Skeletal muscle satellite cell (primary cell): ENCODE results near the gene ACYP2.
A peak's percentile ranks its signal among the peaks of the same experiment; 100 is the strongest.
"Not testable (repeated sequence)": the region's sequence is repeated elsewhere in the genome, so short reads cannot be mapped to it uniquely, and the experiment has no call there.

ENCODE experiments used
- H3K27me3 ChIP-seq: 2 replicates; pipeline ENCODE4 v1.7.0; 2013; ENCODE audit warnings: low read length; ENCODE audit not compliant: control insufficient read depth, insufficient read depth
- H3K36me3 ChIP-seq: 2 replicates; pipeline ENCODE4 v1.7.0; 2013; ENCODE audit warnings: mild to moderate bottlenecking, control low read depth, low read length; ENCODE audit not compliant: insufficient read depth
- H3K4me1 ChIP-seq: 2 replicates; pipeline ENCODE4 v1.7.0; 2013; ENCODE audit warnings: low read length; ENCODE audit not compliant: control insufficient read depth, insufficient read depth
- H3K4me2 ChIP-seq: 2 replicates; pipeline ENCODE4 v1.7.0; 2013; ENCODE audit warnings: mild to moderate bottlenecking, low read length
- H3K4me3 ChIP-seq: 2 replicates; pipeline ENCODE4 v1.7.0; 2013; ENCODE audit warnings: low read length
- H3K9ac ChIP-seq: 2 replicates; pipeline ENCODE4 v1.7.0; 2013; ENCODE audit warnings: mild to moderate bottlenecking, low read depth, low read length, moderate library complexity
- H3K9me3 ChIP-seq: replicated peaks from 2 replicates; pipeline ENCODE4 v1.7.0; 2013; ENCODE audit warnings: mild to moderate bottlenecking, control low read depth, low read length

ACYP2 gene

DNA sequence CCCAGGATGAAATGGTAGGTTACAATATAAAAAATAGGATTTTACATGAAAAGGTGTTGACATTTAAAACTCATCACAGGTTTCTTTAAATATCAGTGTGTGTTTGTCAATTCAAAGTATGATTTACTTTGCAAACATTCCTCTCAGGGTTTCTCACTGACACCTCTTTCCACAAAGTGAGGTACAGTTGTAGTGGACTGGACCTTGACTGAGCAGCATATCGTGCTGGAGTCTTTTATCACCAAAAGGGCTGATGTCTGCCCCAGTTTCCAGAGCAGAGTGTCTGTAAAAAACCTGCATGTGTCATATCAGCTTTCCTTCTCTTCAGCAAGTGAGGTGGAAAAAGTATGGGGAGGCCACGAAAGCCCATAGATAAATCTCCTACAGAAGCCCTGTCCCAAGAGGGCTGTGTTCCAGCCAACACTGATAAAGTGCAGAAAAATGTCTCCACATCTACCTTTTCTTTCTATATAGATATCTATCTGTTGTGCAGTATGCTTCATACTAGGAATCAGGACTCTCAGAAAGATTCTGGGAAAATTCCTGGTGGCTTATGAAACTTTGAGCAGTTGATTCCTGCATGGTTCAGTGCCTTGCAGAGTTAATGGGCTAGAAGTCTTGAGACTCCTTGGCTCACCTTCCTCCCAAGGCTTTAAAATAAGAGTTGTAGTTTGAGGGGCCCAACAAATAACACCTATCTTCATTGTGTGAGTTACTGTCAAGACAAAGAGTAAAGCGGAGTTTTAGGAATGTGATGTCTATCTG lies 6.9 kb downstream of the ACYP2 start:
- H3K4me2 ChIP-seq, result peak overlapping the region; percentile 76

GRCh38 chr2:54122939-54123338 lies 7.5 kb downstream of the ACYP2 start:
- Histone ChIP-seq H3K4me3 (peak overlapping the region; percentile 54), H3K4me1 (peaks cover 21% of the 10 kb centered on the region), H3K9me3 (peaks cover 4% of the 10 kb centered on the region), H3K4me2 (peak overlapping the region; percentile 76), H3K9ac (peak overlapping the region; percentile 49), H3K36me3 (no peaks in the 10 kb centered on the region), H3K27me3 (no peaks in the 10 kb centered on the region)

More for the DNA sequence above, 6.9 kb downstream of the ACYP2 start:
- Histone ChIP-seq H3K4me3 (peak overlapping the region; percentile 54), H3K27me3 (no peaks in the 10 kb centered on the region), H3K9me3 (peaks cover 4% of the 10 kb centered on the region), H3K9ac (peak overlapping the region; percentile 22), H3K4me1 (peaks cover 21% of the 10 kb centered on the region), H3K36me3 (no peaks in the 10 kb centered on the region)

DNA sequence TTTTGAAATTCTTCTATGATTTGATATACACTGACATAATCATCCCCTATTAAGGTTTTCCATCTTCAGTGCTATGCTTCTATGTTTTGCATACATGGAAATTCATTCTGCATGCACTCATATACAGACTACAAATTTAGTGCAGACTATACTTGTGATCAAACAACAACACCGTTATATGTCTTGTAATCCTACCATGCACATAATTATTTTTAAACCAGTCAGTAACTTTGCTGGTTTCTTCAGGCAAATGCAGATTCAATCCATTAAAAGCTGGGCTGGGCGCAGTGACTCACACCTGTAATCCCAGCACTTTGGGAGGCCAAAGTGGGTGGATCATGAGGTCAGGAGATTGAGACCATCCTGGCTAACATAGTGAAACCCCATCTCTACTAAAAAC lies 11.8 kb downstream of the ACYP2 start:
- H3K9ac ChIP-seq, H3K9me3 ChIP-seq, H3K36me3 ChIP-seq, H3K4me2 ChIP-seq, H3K27me3 ChIP-seq, H3K4me3 ChIP-seq: not testable (repeated sequence)
- peaks cover 17% of the 10 kb centered on the region for H3K4me1 ChIP-seq

- no peak overlapping the region for H3K4me2 ChIP-seq
- no peaks in the 10 kb centered on the region for H3K9me3 ChIP-seq
- no peak overlapping the region for H3K4me3 ChIP-seq
- H3K36me3 ChIP-seq, result no peaks in the 10 kb centered on the region
- H3K4me1 ChIP-seq, result no peaks in the 10 kb centered on the region
- no peaks in the 10 kb centered on the region for H3K27me3 ChIP-seq
- no peak overlapping the region for H3K9ac ChIP-seq
These were observed 17.6 kb downstream of the ACYP2 start for GRCh38 chr2:54133056-54133455.

- Histone ChIP-seq H3K9ac (no peak overlapping the region), H3K27me3 (no peaks in the 10 kb centered on the region), H3K4me1 (no peaks in the 10 kb centered on the region), H3K36me3 (no peaks in the 10 kb centered on the region), H3K9me3 (no peaks in the 10 kb centered on the region), H3K4me2 (no peak overlapping the region), H3K4me3 (no peak overlapping the region)
These were observed 23.8 kb downstream of the ACYP2 start for GRCh38 chr2:54139210-54139609.

GRCh38 chr2:54143780-54144179 lies 28.4 kb downstream of the ACYP2 start:
- Histone ChIP-seq H3K36me3 (no peaks in the 10 kb centered on the region), H3K27me3 (no peaks in the 10 kb centered on the region), H3K4me1 (no peaks in the 10 kb centered on the region), H3K4me3 (no peak overlapping the region), H3K9ac (no peak overlapping the region), H3K9me3 (no peaks in the 10 kb centered on the region), H3K4me2 (no peak overlapping the region)

- Histone ChIP-seq H3K4me3 (no peak overlapping the region), H3K9me3 (no peaks in the 10 kb centered on the region), H3K4me1 (no peaks in the 10 kb centered on the region), H3K4me2 (no peak overlapping the region), H3K9ac (no peak overlapping the region), H3K36me3 (no peaks in the 10 kb centered on the region), H3K27me3 (no peaks in the 10 kb centered on the region)
These were observed 33.0 kb downstream of the ACYP2 start for GRCh38 chr2:54148391-54148790.

DNA sequence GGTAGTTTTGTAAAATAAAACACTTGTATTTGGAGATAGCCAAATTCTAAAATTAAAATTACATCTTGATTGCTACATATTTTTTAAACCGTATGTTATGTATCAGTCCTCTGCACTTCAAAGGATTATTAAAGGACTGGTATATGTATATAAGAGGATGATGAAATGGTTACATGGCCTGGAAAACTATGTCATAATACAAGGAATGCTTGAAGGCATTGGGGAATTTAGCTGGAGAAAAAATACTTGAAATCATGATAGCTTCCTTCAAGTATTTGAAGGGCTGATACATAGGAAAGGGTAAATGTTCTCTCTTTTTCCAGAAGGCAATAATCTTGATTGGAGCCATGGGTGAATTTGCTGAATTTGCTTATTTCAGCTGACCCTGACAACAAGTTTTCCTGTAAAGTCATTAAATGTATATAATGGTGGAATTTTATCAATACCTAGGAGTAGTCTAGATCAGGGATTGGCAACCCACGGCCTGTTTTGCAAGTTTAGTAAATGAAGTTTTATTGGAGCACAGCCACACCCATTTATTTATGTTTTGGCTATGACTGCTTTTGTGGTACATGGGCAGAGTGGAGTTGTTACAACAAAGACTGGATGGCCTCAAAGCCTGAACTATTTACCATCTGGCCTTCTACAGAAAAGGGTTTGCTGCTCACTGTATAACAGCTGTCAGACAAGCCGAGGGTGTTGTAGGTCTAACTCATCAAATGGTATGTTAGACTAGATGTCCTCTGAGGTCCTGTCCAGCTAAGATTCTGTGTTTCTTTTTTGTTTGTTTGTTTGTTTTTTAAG lies 34.4 kb downstream of the ACYP2 start:
- Histone ChIP-seq H3K36me3 (no peaks in the 10 kb centered on the region), H3K9ac (no peak overlapping the region), H3K4me3 (no peak overlapping the region), H3K4me2 (no peak overlapping the region), H3K4me1 (no peaks in the 10 kb centered on the region), H3K9me3 (no peaks in the 10 kb centered on the region), H3K27me3 (no peaks in the 10 kb centered on the region)

GRCh38 chr2:54158311-54158710 lies 42.9 kb downstream of the ACYP2 start:
- H3K4me2 ChIP-seq, result no peak overlapping the region
- H3K36me3 ChIP-seq, result no peaks in the 10 kb centered on the region
- no peak overlapping the region for H3K4me3 ChIP-seq
- H3K4me1 ChIP-seq, result no peaks in the 10 kb centered on the region
- no peak overlapping the region for H3K9ac ChIP-seq
- H3K27me3 ChIP-seq, result no peaks in the 10 kb centered on the region
- no peaks in the 10 kb centered on the region for H3K9me3 ChIP-seq

DNA sequence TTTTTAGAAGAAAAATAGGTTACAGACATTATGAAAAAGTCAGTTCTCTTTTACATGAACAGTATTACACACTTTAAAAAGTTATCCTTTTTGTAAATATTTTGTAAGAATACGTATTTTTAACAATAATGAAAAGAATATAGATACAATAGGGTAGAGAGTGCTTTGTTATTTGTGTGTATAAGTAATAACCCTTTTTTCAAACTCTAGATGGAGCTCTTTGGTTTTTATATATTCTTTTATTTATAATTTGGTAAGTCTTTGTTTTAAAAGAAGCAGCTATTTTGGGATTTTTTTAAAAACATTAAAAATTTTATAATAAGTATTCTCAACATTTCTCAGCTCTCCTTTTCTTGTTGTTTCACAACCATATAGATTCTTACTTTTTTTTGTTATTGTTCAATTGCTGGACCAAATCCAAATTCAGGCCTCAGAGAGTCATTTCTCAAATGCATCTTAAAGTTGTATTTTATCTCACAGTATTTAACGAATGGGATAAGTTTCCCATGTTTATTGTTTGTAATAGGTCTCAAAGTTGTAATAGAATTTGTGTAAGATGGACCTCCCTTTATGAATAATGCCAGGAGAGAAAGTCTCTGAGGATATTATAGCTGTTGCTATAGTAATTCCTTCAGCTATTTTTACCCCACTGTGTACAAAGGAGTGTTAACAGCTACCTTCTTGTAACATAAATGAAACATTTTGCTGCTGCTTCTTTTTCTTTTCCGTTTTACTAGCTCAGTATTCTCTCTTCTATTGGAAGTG lies 46.4 kb downstream of the ACYP2 start:
- Histone ChIP-seq H3K4me1 (no peaks in the 10 kb centered on the region), H3K4me2 (no peak overlapping the region), H3K9ac (no peak overlapping the region), H3K4me3 (no peak overlapping the region), H3K36me3 (no peaks in the 10 kb centered on the region), H3K27me3 (no peaks in the 10 kb centered on the region), H3K9me3 (no peaks in the 10 kb centered on the region)

- no peaks in the 10 kb centered on the region for H3K9me3 ChIP-seq
- no peaks in the 10 kb centered on the region for H3K4me1 ChIP-seq
- no peak overlapping the region for H3K4me3 ChIP-seq
- no peak overlapping the region for H3K9ac ChIP-seq
- no peaks in the 10 kb centered on the region for H3K27me3 ChIP-seq
- no peaks in the 10 kb centered on the region for H3K36me3 ChIP-seq
- H3K4me2 ChIP-seq, result no peak overlapping the region
These were observed 48.7 kb downstream of the ACYP2 start for GRCh38 chr2:54164106-54164505.
